Tibial nerve (tissue), 4 donors: Measurements from ENCODE around the gene CNNM4. TPM values are rescaled to one million over a fixed set of nuclear protein-coding genes. Genes with fewer than 3 reads are reported as not detected.

Experiments
- DNase-seq, 2 donors: peaks; one replicate each; pipeline ENCODE4 v3.0.0-alpha.2; 2019; ENCODE audit warnings: low spot score in 2 of 2
- H3K27ac ChIP-seq, 4 donors: fragments of 200-600 bp; sonication (generic) in 3 of 4; one replicate each; pipeline ENCODE4 v1.5.1; 2017 to 2019; ENCODE audit warnings: mild to moderate bottlenecking in 1 of 4
- H3K27me3 ChIP-seq, 2 donors: fragments of 200-600 bp; sonication (generic) in 1 of 2; one replicate each; pipeline versions ENCODE4 v1.5.1 to v1.6.0; 2017 to 2019
- H3K36me3 ChIP-seq, 3 donors: fragments of 200-600 bp; sonication (generic); one replicate each; pipeline ENCODE4 v1.5.1; 2018 to 2019
- H3K4me1 ChIP-seq, 4 donors: fragments of 200-600 bp; sonication (generic) in 3 of 4; one replicate each; pipeline ENCODE4 v1.5.1; 2017 to 2019
- H3K4me3 ChIP-seq, 4 donors: fragments of 200-600 bp; sonication (generic) in 3 of 4; one replicate each; pipeline ENCODE4 v1.5.1; 2017 to 2019; ENCODE audit warnings: mild to moderate bottlenecking in 1 of 4, moderate library complexity in 1 of 4
- H3K9me3 ChIP-seq, 4 donors: fragments of 200-600 bp; sonication (generic) in 3 of 4; one replicate each; pipeline ENCODE4 v1.5.1; 2017 to 2019
- EP300 ChIP-seq, 2 donors: sonication (generic); formaldehyde crosslinking; IDR thresholded peaks; one replicate each; pipeline ENCODE4 v1.6.1; 2017; ENCODE audit warnings: antibody characterized with exemption in 2 of 2, mild to moderate bottlenecking in 1 of 2
- POLR2A ChIP-seq, 2 donors: fragments of 450-650 bp; IDR thresholded peaks; one replicate each; pipeline ENCODE4 v1.6.1; 2017; ENCODE audit warnings: antibody characterized with exemption in 2 of 2, mild to moderate bottlenecking in 2 of 2, moderate library complexity in 2 of 2
- WGBS, 2 donors: methylation state at CpG; one replicate each; pipeline ENCODE4 v1.1.5; 2018; 5-methylcytosine and 5-hydroxymethylcytosine counted together
- total RNA-seq, 4 donors: library from RNA; depleted of rRNA; stranded (reverse); fragments of >200 nt; gene quantifications; one replicate each; pipeline ENCODE4 v1.1.0, GENCODE V29; 2016
- TF ChIP-seq, protein P1 (sequence below), 5 experiments: fragments of 200-600 bp in 3 of 5; fragments of 450-650 bp in 2 of 5; sonication (generic) in 3 of 5; IDR thresholded peaks; one replicate each; pipeline ENCODE4 v1.5.1; 2016 to 2019; ENCODE audit warnings: antibody characterized with exemption in 5 of 5, mild to moderate bottlenecking in 3 of 5, moderate library complexity in 2 of 5

The CNNM4 gene
- total RNA-seq, 4 donors from 2014 or later, result 6.3 to 10.2 (median 7.9) TPM

DNA sequence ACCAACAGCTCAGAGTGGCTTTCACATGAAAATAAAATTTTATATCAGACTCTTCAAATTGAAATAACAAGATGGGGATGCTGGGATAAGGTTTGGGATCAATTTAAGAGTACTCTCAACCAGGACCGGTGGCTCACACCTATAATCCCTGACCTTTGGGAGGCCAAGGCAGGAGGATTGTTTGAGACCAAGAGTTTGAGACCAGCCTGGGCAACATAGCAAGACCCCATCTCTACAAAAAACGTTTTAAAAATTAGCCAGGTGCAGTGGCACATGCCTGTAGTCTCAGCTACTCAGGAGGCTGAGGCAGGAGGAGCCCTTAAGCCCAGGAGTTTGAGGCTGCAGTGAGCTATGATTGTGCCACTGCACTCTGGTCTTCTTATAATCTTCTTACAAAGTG lies 23.5 kb upstream of the CNNM4 start:
- WGBS, 2 donors, result 70 to 71% methylated on average over 2 of the region's 2 CpGs

DNA sequence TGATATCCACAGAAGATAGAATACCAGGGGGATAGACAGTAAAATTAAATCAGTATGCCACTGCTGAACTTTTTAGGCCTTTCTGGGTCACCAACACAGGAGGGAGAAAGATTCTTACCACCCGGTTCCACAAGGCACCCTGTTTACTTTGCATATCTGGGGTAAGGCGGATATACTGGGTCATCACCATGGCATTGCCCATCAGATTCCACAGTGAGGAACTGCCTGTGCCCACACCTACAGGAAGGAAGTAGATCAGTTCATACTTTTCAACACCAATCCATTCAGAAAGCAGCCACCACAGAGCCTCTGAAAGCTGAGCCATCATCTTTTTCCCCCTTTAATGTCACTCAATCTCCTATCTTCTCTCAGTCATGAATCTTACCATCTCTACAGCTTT lies 22.9 kb upstream of the CNNM4 start:
- H3K27ac ChIP-seq, result no peak overlapping the region
- TF ChIP-seq POLR2A (IDR thresholded peaks at IDR 0.05) (no peak), EP300 (IDR thresholded peaks at IDR 0.05) (no peak)
- TF ChIP-seq, protein P1, sequence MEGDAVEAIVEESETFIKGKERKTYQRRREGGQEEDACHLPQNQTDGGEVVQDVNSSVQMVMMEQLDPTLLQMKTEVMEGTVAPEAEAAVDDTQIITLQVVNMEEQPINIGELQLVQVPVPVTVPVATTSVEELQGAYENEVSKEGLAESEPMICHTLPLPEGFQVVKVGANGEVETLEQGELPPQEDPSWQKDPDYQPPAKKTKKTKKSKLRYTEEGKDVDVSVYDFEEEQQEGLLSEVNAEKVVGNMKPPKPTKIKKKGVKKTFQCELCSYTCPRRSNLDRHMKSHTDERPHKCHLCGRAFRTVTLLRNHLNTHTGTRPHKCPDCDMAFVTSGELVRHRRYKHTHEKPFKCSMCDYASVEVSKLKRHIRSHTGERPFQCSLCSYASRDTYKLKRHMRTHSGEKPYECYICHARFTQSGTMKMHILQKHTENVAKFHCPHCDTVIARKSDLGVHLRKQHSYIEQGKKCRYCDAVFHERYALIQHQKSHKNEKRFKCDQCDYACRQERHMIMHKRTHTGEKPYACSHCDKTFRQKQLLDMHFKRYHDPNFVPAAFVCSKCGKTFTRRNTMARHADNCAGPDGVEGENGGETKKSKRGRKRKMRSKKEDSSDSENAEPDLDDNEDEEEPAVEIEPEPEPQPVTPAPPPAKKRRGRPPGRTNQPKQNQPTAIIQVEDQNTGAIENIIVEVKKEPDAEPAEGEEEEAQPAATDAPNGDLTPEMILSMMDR (IDR thresholded peaks at IDR 0.05), result no peak
- H3K36me3 ChIP-seq, result peaks cover 2 to 32% (median 3%) of the 10 kb centered on the region in 3 donors
- no peaks in the 10 kb centered on the region for H3K9me3 ChIP-seq
- H3K27me3 ChIP-seq, result no peaks in the 10 kb centered on the region
- DNase-seq, result no peak
- 71 to 77% methylated on average over 2 of the region's 2 CpGs for WGBS, 2 donors
- peaks cover 0 to 62% (median 16%) of the 10 kb centered on the region in 4 donors for H3K4me1 ChIP-seq
- no peak overlapping the region for H3K4me3 ChIP-seq

More for the DNA sequence above, 23.5 kb upstream of the CNNM4 start:
- DNase-seq, result no peak
- no peaks in the 10 kb centered on the region for H3K27me3 ChIP-seq
- no peak overlapping the region for H3K4me3 ChIP-seq
- peaks cover 2 to 37% (median 9%) of the 10 kb centered on the region in 3 donors for H3K36me3 ChIP-seq
- no peak for TF ChIP-seq POLR2A (IDR thresholded peaks at IDR 0.05)
- TF ChIP-seq, protein P1 (IDR thresholded peaks at IDR 0.05), result no peak
- H3K9me3 ChIP-seq, result no peaks in the 10 kb centered on the region
- H3K4me1 ChIP-seq, result peaks cover 0 to 62% (median 16%) of the 10 kb centered on the region in 4 donors
- no peak overlapping the region for H3K27ac ChIP-seq

GRCh38 chr2:96739076-96739632 lies 21.5 kb upstream of the CNNM4 start:
- WGBS, 2 donors, result 18 to 31% methylated on average over 4 of the region's 4 CpGs
- peaks cover 0 to 18% (median 2%) of the 10 kb centered on the region in 3 donors for H3K36me3 ChIP-seq
- peaks cover 0 to 56% (median 16%) of the 10 kb centered on the region in 4 donors for H3K4me1 ChIP-seq
- H3K27me3 ChIP-seq, result no peaks in the 10 kb centered on the region
- no peaks in the 10 kb centered on the region for H3K9me3 ChIP-seq
- peak overlapping the region; percentile 54 to 95 (median 73) for H3K4me3 ChIP-seq
- DNase-seq, result no peak
- H3K27ac ChIP-seq, result peak overlapping the region; percentile 22 to 92 (median 76)
- TF ChIP-seq, protein P1 (IDR thresholded peaks at IDR 0.05), result no peak
- no peak for TF ChIP-seq EP300 (IDR thresholded peaks at IDR 0.05)
- TF ChIP-seq POLR2A (IDR thresholded peaks at IDR 0.05), result no peak

- 0% methylated on average over 43 of the region's 43 CpGs for WGBS, 2 donors
- peaks cover 0 to 49% (median 10%) of the 10 kb centered on the region in 4 donors for H3K4me1 ChIP-seq
- DNase-seq, result peak; percentile 97 to 99
- peak within 1 kb of the TSS; percentile 22 to 92 (median 76) for H3K27ac ChIP-seq
- no peaks in the 10 kb centered on the region for H3K27me3 ChIP-seq
- TF ChIP-seq, protein P1 (IDR thresholded peaks at IDR 0.05), result peak in 1 of 5 experiments; percentile 48
- TF ChIP-seq EP300 (IDR thresholded peaks at IDR 0.05), result peak; percentile 67 to 85
- peak in 1 of 2 donors; percentile 52 for TF ChIP-seq POLR2A (IDR thresholded peaks at IDR 0.05)
- H3K9me3 ChIP-seq, result no peaks in the 10 kb centered on the region
- peaks cover 0 to 16% (median 0%) of the 10 kb centered on the region in 3 donors for H3K36me3 ChIP-seq
- peak within 1 kb of the TSS; percentile 54 to 95 (median 73) for H3K4me3 ChIP-seq
Measured at GRCh38 chr2:96739633-96740428, 20.9 kb upstream of the CNNM4 start, which contains the start of gene LMAN2L. Gene LMAN2L, minus strand, starts transcription at chr2:96740064. Its CDS starts 24 bp downstream, at chr2:96740040.
